Stomach (tissue), 4 donors: ENCODE data around the gene ANAPC7.

ENCODE experiments used
- EP300 ChIP-seq: sonication (generic); formaldehyde crosslinking; IDR thresholded peaks from one replicate; pipeline ENCODE4 v1.6.1; 2017; ENCODE audit warnings: antibody characterized with exemption
- POLR2A ChIP-seq, 4 donors: fragments of 450-650 bp; IDR thresholded peaks; one replicate each; pipeline ENCODE4 v1.6.1; 2016; ENCODE audit warnings: antibody characterized with exemption in 4 of 4, control low read depth in 2 of 4, mild to moderate bottlenecking in 1 of 4, moderate library complexity in 1 of 4
- POLR2AphosphoS5 ChIP-seq, 3 donors: sonication (generic); formaldehyde crosslinking; IDR thresholded peaks; one replicate each; pipeline ENCODE4 v1.6.1; 2016; ENCODE audit warnings: antibody characterized with exemption in 3 of 3
- TF ChIP-seq, protein P1 (sequence below), 7 experiments: fragments of 450-650 bp in 4 of 7; fragments of 200-600 bp in 3 of 7; sonication (generic) in 3 of 7; IDR thresholded peaks; one replicate each; pipeline ENCODE4 v1.5.1; 2016 to 2019; ENCODE audit warnings: antibody characterized with exemption in 7 of 7, control low read depth in 2 of 7, mild to moderate bottlenecking in 1 of 7

GRCh38 chr12:110330544-110330943, 73.0 kb downstream of the ANAPC7 start:
- TF ChIP-seq, protein P1, sequence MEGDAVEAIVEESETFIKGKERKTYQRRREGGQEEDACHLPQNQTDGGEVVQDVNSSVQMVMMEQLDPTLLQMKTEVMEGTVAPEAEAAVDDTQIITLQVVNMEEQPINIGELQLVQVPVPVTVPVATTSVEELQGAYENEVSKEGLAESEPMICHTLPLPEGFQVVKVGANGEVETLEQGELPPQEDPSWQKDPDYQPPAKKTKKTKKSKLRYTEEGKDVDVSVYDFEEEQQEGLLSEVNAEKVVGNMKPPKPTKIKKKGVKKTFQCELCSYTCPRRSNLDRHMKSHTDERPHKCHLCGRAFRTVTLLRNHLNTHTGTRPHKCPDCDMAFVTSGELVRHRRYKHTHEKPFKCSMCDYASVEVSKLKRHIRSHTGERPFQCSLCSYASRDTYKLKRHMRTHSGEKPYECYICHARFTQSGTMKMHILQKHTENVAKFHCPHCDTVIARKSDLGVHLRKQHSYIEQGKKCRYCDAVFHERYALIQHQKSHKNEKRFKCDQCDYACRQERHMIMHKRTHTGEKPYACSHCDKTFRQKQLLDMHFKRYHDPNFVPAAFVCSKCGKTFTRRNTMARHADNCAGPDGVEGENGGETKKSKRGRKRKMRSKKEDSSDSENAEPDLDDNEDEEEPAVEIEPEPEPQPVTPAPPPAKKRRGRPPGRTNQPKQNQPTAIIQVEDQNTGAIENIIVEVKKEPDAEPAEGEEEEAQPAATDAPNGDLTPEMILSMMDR (IDR thresholded peaks at IDR 0.05) = no peak
- no peak for TF ChIP-seq POLR2A (IDR thresholded peaks at IDR 0.05)
- TF ChIP-seq POLR2AphosphoS5 (IDR thresholded peaks at IDR 0.05) = no peak
- TF ChIP-seq EP300 = no peak
